Measurements from ENCODE around the gene RFTN1. TPM values are rescaled to one million over a fixed set of nuclear protein-coding genes. Genes with fewer than 3 reads are reported as not detected.

RFTN1 gene
- total and polyA plus RNA-seq, 10 of the 15 experiments (the other 5 are each of a cell fraction or from before 2014, with no cell fraction given) = 20.6 to 213 (median 147) TPM

GRCh38 chr3:16370872-16371740, 142.4 kb downstream of the RFTN1 start:
- peak overlapping the region; percentile 23; the same call in 1 of the 2 replicates for H3K4me3 ChIP-seq
- peaks cover 62% of the 10 kb centered on the region for H3K4me1 ChIP-seq (ENCODE audit: control insufficient read depth, insufficient read depth, low read length)
- CTCF ChIA-PET = interaction anchor here (1.0 to 2.8 kb wide), 9 partner anchors 11 to 179 kb away, joined by 3 to 9 read pairs (median 6); no protein-coding TSS in a partner anchor
- H3K27ac ChIP-seq (ENCODE audit: control insufficient read depth, insufficient read depth) = peak overlapping the region; percentile 96
- peak overlapping the region; percentile 57 for H3K9ac ChIP-seq (ENCODE audit: control insufficient read depth, insufficient read depth, low read length)
- H3K9me3 ChIP-seq (replicated peaks; ENCODE audit: control insufficient read depth, insufficient read depth, low read length) = no peaks in the 10 kb centered on the region
- intact Hi-C loops (cut with micrococcal nuclease; ENCODE audit: unreplicated experiment) = loop anchor here (1.0 to 5.0 kb wide), 2 partner anchors 179 to 1371 kb away; partner anchors contain the start of gene TBC1D5
- BruUV-seq (replicated peaks) = no TSS peak
- POLR2A ChIA-PET = interaction anchor here (0.6 to 5.2 kb wide), 15 partner anchors 8 to 574 kb away, joined by 3 to 66 read pairs (median 3); partner anchors contain the start of gene RFTN1
- FAIRE-seq (no peak), DNase-seq (ENCODE audit: low read depth, low spot score) (no peak), ATAC-seq (peak; percentile 41)
- in situ Hi-C loops (cut with MboI) = loop anchor here (5.0 to 10.0 kb wide), 2 partner anchors 146 to 566 kb away; no protein-coding TSS in a partner anchor
- SMC1A ChIA-PET (ENCODE audit: uncharacterized antibody, unreplicated experiment) = interaction anchor here (0.8 to 9.9 kb wide), 32 partner anchors 8 to 179 kb away, joined by 3 to 125 read pairs (median 5); partner anchors contain the start of gene RFTN1
- H3K36me3 ChIP-seq (ENCODE audit: control insufficient read depth in 2 of 2, insufficient read depth in 2 of 2, low read length in 1 of 2) = peaks cover 17 to 24% of the 10 kb centered on the region in 2 experiments
- H3K79me2 ChIP-seq (ENCODE audit: control insufficient read depth, insufficient read depth, low read length) = peaks cover 29% of the 10 kb centered on the region
- no peaks in the 10 kb centered on the region for H4K20me1 ChIP-seq (ENCODE audit: control insufficient read depth, insufficient read depth)
- RAD21 ChIA-PET (ENCODE audit: unreplicated experiment) = interaction anchor here (0.8 to 6.5 kb wide), 25 partner anchors 9 to 179 kb away, joined by 3 to 52 read pairs (median 4); partner anchors contain the start of genes DPH3 and OXNAD1
- H3K4me2 ChIP-seq (ENCODE audit: control insufficient read depth, insufficient read depth) = peak overlapping the region; percentile 83
- no peak overlapping the region; the same call in 1 of the 2 replicates for H2AFZ ChIP-seq (ENCODE audit: control insufficient read depth, low read depth, low read length)
- WGBS (ENCODE audit: insufficient coverage, insufficient replicate concordance, low lambda C conversion rate, missing lambda C conversion rate) = 0% methylated on average over 10 of the region's 10 CpGs
- H3K27me3 ChIP-seq (replicated peaks in 1 of 2; ENCODE audit: control insufficient read depth in 2 of 2, insufficient read depth in 2 of 2, low read length in 1 of 2) = no peaks in the 10 kb centered on the region
- TF ChIP-seq ZNF592 (IDR thresholded peaks at IDR 0.05) (peak; percentile 80; the same call in 1 of the 2 replicates), ZNF384 (IDR thresholded peaks at IDR 0.05; ENCODE audit: borderline replicate concordance, low read depth, low read length) (peak; percentile 73; the same call in 1 of the 2 replicates), ASH2L (IDR thresholded peaks at IDR 0.05; ENCODE audit: borderline replicate concordance, low read depth) (no peak), MTA3 (IDR thresholded peaks at IDR 0.05; ENCODE audit: borderline replicate concordance, low read length) (no peak), NBN (IDR thresholded peaks at IDR 0.05) (no peak; the same call in 1 of the 2 replicates), STAT3 (IDR thresholded peaks at IDR 0.05; ENCODE audit: low read depth, low read length) (no peak), SMAD1 (IDR thresholded peaks at IDR 0.05; ENCODE audit: low read depth, partially characterized antibody) (no peak), FOS (IDR thresholded peaks at IDR 0.05; ENCODE audit: borderline replicate concordance, extremely low read depth, insufficient read length) (no peak), FOXM1 (IDR thresholded peaks at IDR 0.05; ENCODE audit: low read depth, low read length) (peak; percentile 32; the same call in 1 of the 2 replicates), KLF5 (IDR thresholded peaks at IDR 0.05; ENCODE audit: partially characterized antibody) (peak; percentile 8), ZZZ3 (IDR thresholded peaks at IDR 0.05; ENCODE audit: control insufficient read depth, insufficient read length, low read depth) (no peak), TARDBP (IDR thresholded peaks at IDR 0.05; ENCODE audit: borderline replicate concordance) (no peak), SKIL (IDR thresholded peaks at IDR 0.05; ENCODE audit: low read depth, poor library complexity, severe bottlenecking) (no peak), NR2C1 (IDR thresholded peaks at IDR 0.05) (no peak), ZBED1 (IDR thresholded peaks at IDR 0.05; ENCODE audit: borderline replicate concordance) (peak; percentile 71; the same call in 1 of the 2 replicates), CHD2 (IDR thresholded peaks at IDR 0.05; ENCODE audit: borderline replicate concordance, low read depth, low read length) (peak; percentile 37; the same call in 1 of the 2 replicates)
